Spleen (tissue), 7 donors: ENCODE data around the gene CD38.

Source experiments
- CTCF ChIP-seq, 11 experiments: fragments of 200-600 bp in 7 of 11; fragments of 450-650 bp in 4 of 11; sonication (generic) in 4 of 11; IDR thresholded peaks in 8 of 11; conservative IDR thresholded peaks in 3 of 11; 1 replicate in 7 of 11; 2 replicates in 4 of 11; pipeline versions ENCODE4 v1.4.0 to v1.8.0; 2016 to 2021; ENCODE audit warnings: antibody characterized with exemption in 11 of 11, inconsistent platforms in 4 of 11, mild to moderate bottlenecking in 1 of 11
- POLR2AphosphoS5 ChIP-seq, 3 donors: sonication (generic); formaldehyde crosslinking; IDR thresholded peaks; one replicate each; pipeline ENCODE4 v1.5.1; 2017; ENCODE audit warnings: antibody characterized with exemption in 3 of 3
- donor health status: DM: no; HTN: no; CAD: no; lungs with moderate emphysema.
- donor health status: DM: no; HTN: no; CAD: no.
- donor health status: DM: no; HTN: no; CAD: no.

GRCh38 chr4:15779809-15780208, 1.7 kb downstream of the CD38 start:
- TF ChIP-seq CTCF (IDR thresholded peaks at IDR 0.05 in 8 of 11, conservative IDR thresholded peaks at IDR 0.05 in 3 of 11) (no peak), POLR2AphosphoS5 (IDR thresholded peaks at IDR 0.05) (no peak)
